ENCODE measurements around the gene EGFL8. TPM values are rescaled to one million over a fixed set of nuclear protein-coding genes. Genes with fewer than 3 reads are reported as not detected.
A peak's percentile ranks its signal among the peaks of the same experiment; 100 is the strongest.
"Not testable (repeated sequence)": the region's sequence is repeated elsewhere in the genome, so short reads cannot be mapped to it uniquely, and the experiment has no call there.

EGFL8 gene
- total RNA-seq, 2 experiments from 2014 or later: 6.0 to 8.6 TPM

DNA sequence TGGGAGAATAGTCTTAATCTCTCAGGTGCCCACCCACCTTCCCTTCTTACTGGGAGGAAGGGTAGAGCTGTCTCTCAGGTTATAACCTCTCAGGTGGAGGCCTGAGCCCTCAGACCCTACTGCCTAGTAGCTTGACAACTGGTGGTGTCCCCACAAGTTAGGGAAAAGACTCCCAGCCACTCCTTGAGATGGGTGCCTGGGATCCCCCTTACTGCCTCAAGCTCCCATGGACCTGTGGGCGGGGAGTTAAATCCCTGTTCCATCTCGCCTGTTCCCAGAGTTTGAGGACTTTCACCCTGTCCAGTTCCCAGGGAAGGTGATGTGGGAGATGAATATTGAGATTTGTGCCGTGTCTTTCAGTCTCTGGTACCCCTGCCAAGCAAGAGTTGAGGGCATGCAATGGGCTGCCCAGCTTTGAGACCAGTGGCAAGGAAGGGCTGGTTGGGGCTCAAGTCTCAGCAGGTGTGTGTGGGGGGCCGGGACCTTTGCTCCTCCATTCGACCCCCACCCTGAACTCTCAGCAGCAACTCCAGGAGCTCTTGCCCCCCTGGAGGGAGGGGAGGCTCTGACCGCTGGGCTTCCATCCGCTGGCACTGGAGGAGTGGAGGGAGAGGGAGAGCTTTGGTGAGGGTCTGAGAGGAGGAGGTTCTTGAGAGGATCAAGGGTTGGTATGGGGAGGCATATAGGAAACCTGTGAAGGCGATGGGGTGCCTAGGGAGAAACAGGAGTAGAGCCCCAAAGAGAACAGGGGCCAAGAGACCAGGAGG, 26.7 kb downstream of the EGFL8 start:
- H3K27me3 Mint-ChIP-seq: no peaks in the 10 kb centered on the region
- peaks cover 53% of the 10 kb centered on the region for H3K36me3 Mint-ChIP-seq (ENCODE audit: low read depth)
- H3K27ac Mint-ChIP-seq: peak overlapping the region; percentile 97

DNA sequence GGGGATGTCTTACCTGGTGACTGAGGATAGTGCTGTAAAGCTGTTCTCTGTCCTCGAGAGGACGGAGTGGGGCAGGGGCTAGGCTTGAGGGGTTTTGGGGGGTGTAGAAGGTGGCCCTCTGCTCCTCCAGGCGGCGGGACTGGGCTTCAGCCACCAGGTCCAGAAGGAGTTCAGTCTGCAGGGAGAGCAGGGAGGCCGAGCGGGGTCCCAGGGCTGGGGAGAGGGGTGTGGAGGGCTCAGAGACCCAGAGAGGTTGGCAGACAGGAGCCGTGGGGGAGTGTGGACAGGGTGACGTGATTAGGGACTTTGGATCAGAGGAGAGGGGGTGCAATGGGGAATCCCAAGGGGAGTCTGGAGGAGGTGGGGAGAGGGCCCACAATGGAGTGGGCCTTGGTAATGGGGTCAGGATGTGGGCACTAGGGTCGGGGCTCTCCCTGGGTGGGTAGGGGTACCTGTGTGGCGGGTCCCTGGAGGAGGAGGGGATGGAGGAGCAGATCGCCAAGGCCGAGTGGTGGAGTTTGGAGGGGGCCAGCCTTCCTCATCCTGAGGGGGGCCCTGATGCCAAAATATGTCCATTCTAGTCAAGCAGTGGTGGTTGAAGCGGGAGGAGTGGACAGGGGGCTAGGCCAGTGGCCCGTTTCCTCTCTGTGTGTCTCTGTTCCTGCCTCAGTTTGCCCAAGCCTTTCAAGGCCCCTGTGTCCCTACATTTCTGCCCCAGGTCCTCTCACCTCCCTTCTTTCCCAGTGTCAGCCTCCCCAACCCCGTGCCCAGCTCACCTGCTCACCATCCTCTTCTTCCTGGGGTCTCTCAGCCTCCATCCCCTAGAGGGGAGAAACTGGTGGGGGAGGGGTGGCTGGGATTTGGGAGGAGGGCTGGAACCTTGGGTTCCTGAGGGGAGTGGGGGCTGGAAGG, 27.6 kb downstream of the EGFL8 start:
- no peaks in the 10 kb centered on the region for H3K9me3 Mint-ChIP-seq
- CTCF ChIA-PET: interaction anchor here (1.2 kb wide), 1 partner anchor 13 kb away, joined by 6 read pairs; no protein-coding TSS in a partner anchor
- H3K36me3 Mint-ChIP-seq (ENCODE audit: low read depth): peaks cover 45% of the 10 kb centered on the region
- no peak for DNase-seq
- H3K27ac Mint-ChIP-seq: peak overlapping the region; percentile 97
- peaks cover 53% of the 10 kb centered on the region for H3K4me1 Mint-ChIP-seq
- no peaks in the 10 kb centered on the region for H3K27me3 Mint-ChIP-seq
- H3K4me3 Mint-ChIP-seq: peak overlapping the region; percentile 100
- POLR2A ChIA-PET: no interaction called here

More for the DNA sequence above, 26.7 kb downstream of the EGFL8 start:
- POLR2A ChIA-PET: interaction anchor here (1.0 kb wide), 1 partner anchor 654 kb away, joined by 3 read pairs; no protein-coding TSS in a partner anchor
- H3K9me3 Mint-ChIP-seq: no peaks in the 10 kb centered on the region
- no peak for DNase-seq
- H3K4me3 Mint-ChIP-seq: peak overlapping the region; percentile 100
- H3K4me1 Mint-ChIP-seq: peaks cover 58% of the 10 kb centered on the region
- CTCF ChIA-PET: interaction anchor here (0.9 to 1.4 kb wide), 5 partner anchors 9 to 61 kb away, joined by 3 to 6 read pairs (median 3); partner anchors contain the start of gene FKBPL

GRCh38 chr6:32192608-32193039, 28.2 kb downstream of the EGFL8 start, which contains the start of gene GPSM3:
Gene GPSM3 (minus strand): TSS chr6:32192643. CDS start chr6:32192513, 130 bp downstream.
- Mint-ChIP-seq H3K36me3 (ENCODE audit: low read depth) (peaks cover 38% of the 10 kb centered on the region), H3K27me3 (no peaks in the 10 kb centered on the region), H3K27ac (peak within 1 kb of the TSS; percentile 97), H3K4me1 (peaks cover 48% of the 10 kb centered on the region), H3K9me3 (no peaks in the 10 kb centered on the region), H3K4me3 (peak within 1 kb of the TSS; percentile 100)
- DNase-seq: peak; percentile 73
- POLR2A ChIA-PET: interaction anchor here (1.0 kb wide), 1 partner anchor 64 kb away, joined by 3 read pairs; no protein-coding TSS in a partner anchor
- CTCF ChIA-PET: interaction anchor here (0.6 to 1.2 kb wide), 2 partner anchors 13 to 49 kb away, joined by 5 to 6 read pairs; no protein-coding TSS in a partner anchor

DNA sequence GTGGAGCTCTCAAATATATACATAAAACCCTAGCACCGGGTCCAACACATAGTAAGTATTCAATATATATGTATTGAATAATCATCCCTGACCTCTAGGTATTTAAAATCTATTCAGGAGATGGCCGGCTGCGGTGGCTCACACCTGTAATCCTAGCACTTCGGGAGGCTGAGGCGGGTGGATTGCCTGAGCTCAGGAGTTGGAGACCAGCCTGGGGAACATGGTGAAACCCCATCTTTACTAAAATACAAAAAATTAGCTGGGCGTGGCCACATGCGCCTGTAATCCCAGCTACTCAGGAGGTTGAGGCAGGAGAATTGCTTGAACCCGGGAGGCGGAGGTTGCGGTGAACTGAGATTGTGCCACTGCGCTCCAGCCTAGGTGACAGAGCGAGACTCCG, 28.7 kb downstream of the EGFL8 start:
- peak overlapping the region; percentile 97 for H3K27ac Mint-ChIP-seq
- peaks cover 43% of the 10 kb centered on the region for H3K4me1 Mint-ChIP-seq
- H3K36me3 Mint-ChIP-seq (ENCODE audit: low read depth): peaks cover 33% of the 10 kb centered on the region
- H3K27me3 Mint-ChIP-seq, DNase-seq, H3K9me3 Mint-ChIP-seq: not testable (repeated sequence)
- H3K4me3 Mint-ChIP-seq: peak overlapping the region; percentile 100
- ChIA-PET POLR2A (interaction anchor here (1.0 kb wide), 1 partner anchor 64 kb away, joined by 3 read pairs; no protein-coding TSS in a partner anchor), CTCF (interaction anchor here (0.6 to 1.2 kb wide), 3 partner anchors 14 to 1543 kb away, joined by 4 to 6 read pairs (median 5); no protein-coding TSS in a partner anchor)

DNA sequence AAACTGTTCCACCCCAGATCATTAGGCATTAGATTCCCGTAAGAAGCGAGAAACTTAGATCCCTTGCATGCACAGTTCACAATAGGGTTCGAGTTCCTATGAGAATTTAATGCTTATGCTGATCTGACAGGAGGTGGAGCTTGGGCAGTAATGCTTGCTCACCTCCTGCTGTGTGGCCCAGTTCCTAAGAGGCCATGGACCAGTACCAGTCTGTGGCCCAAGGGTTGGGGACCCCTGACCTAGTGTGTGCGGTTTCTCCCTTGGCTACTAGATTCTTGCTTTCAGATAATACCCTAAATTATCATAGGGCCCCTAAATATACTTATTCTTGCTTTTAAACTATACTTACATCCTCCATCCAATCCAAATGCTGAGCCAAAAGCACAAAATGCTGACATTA, 30.0 kb downstream of the EGFL8 start:
- no peaks in the 10 kb centered on the region for H3K27me3 Mint-ChIP-seq
- H3K9me3 Mint-ChIP-seq: no peaks in the 10 kb centered on the region
- peaks cover 22% of the 10 kb centered on the region for H3K36me3 Mint-ChIP-seq (ENCODE audit: low read depth)
- ChIA-PET CTCF (no interaction called here), POLR2A (no interaction called here)
- H3K27ac Mint-ChIP-seq: peak overlapping the region; percentile 99
- H3K4me3 Mint-ChIP-seq: peak overlapping the region; percentile 91
- H3K4me1 Mint-ChIP-seq: peaks cover 31% of the 10 kb centered on the region
- DNase-seq: no peak

GRCh38 chr6:32194825-32195651, 30.6 kb downstream of the EGFL8 start:
- H3K27me3 Mint-ChIP-seq: no peaks in the 10 kb centered on the region
- POLR2A ChIA-PET: interaction anchor here (0.8 kb wide), 1 partner anchor 649 kb away, joined by 3 read pairs; the partner anchor contains the start of gene PSMB8
- DNase-seq: peak; percentile 53
- peaks cover 31% of the 10 kb centered on the region for H3K4me1 Mint-ChIP-seq
- CTCF ChIA-PET: interaction anchor here (0.7 to 1.5 kb wide), 11 partner anchors 8 to 92 kb away, joined by 3 to 10 read pairs (median 4); partner anchors contain the start of genes ATF6B and FKBPL
- H3K4me3 Mint-ChIP-seq: peak overlapping the region; percentile 91
- H3K9me3 Mint-ChIP-seq: no peaks in the 10 kb centered on the region
- peaks cover 21% of the 10 kb centered on the region for H3K36me3 Mint-ChIP-seq (ENCODE audit: low read depth)
- peak overlapping the region; percentile 99 for H3K27ac Mint-ChIP-seq

DNA sequence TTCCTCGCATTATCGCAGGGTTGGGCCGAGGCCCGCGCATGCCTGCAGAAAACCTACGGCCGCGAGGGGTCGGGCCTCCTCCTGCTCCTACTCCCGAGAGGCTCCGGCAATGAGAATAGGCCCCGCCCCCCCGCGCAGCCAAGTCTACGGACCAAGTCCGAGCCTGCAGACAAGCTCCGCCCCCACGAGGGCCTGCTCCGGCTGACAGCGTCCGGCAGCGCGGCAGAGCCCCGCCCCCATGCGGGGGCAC, 31.2 kb downstream of the EGFL8 start:
- peak overlapping the region; percentile 91 for H3K4me3 Mint-ChIP-seq
- DNase-seq: peak; percentile 100
- H3K4me1 Mint-ChIP-seq: peaks cover 31% of the 10 kb centered on the region
- peak overlapping the region; percentile 99 for H3K27ac Mint-ChIP-seq
- H3K27me3 Mint-ChIP-seq: no peaks in the 10 kb centered on the region
- H3K9me3 Mint-ChIP-seq: no peaks in the 10 kb centered on the region
- POLR2A ChIA-PET: interaction anchor here (0.8 kb wide), 2 partner anchors 68 to 649 kb away, joined by 3 to 4 read pairs; partner anchors contain the start of genes ATF6B and PSMB8
- peaks cover 15% of the 10 kb centered on the region for H3K36me3 Mint-ChIP-seq (ENCODE audit: low read depth)
- CTCF ChIA-PET: interaction anchor here (0.7 to 1.5 kb wide), 11 partner anchors 9 to 92 kb away, joined by 3 to 10 read pairs (median 4); partner anchors contain the start of genes ATF6B and FKBPL

DNA sequence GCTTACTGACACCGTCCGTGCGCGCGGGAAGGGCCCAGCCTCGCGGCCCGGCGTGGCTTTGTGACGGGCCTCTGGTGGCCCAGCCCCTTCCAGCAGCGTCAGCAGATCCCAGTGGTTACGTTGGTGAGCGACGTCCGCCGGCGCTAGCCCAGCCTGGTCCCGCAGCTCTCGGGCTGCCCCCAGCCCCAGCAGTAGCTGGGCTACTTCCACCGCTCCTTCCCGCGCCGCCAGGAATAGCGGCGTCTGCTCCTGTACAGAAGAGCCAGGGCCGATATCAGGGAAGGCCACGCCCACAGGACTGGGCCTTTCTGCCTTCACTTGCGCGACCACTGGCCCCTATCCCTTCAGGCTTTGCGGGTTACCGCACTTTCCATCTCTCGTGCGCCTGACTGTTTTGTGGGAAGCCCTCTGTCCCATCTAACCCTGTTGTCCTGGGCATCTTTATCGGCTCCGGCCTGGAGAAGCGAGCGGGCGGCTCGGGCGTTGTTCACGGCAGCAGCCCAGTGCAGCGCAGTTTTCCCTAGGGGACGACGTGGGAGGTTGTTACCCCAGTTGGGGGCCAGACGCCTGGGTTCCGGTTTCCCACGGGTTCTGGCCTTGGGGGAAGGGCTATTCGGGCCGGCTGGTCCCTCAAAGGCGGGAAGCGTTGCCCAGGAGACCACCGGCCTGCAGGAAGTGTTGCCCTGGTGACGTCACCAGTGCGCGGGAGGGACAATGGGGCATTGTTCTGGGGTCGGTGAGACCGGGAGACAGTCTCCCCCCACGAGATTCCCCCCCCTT, 31.7 kb downstream of the EGFL8 start:
- no peaks in the 10 kb centered on the region for H3K9me3 Mint-ChIP-seq
- peaks cover 12% of the 10 kb centered on the region for H3K36me3 Mint-ChIP-seq (ENCODE audit: low read depth)
- POLR2A ChIA-PET: interaction anchor here (0.8 kb wide), 2 partner anchors 68 to 648 kb away, joined by 3 to 4 read pairs; partner anchors contain the start of genes ATF6B and PSMB8
- CTCF ChIA-PET: interaction anchor here (0.7 to 1.5 kb wide), 11 partner anchors 9 to 93 kb away, joined by 3 to 10 read pairs (median 4); partner anchors contain the start of genes ATF6B and FKBPL
- no peaks in the 10 kb centered on the region for H3K27me3 Mint-ChIP-seq
- peak overlapping the region; percentile 99 for H3K27ac Mint-ChIP-seq
- peak overlapping the region; percentile 91 for H3K4me3 Mint-ChIP-seq
- DNase-seq: peak; percentile 64
- peaks cover 31% of the 10 kb centered on the region for H3K4me1 Mint-ChIP-seq

DNA sequence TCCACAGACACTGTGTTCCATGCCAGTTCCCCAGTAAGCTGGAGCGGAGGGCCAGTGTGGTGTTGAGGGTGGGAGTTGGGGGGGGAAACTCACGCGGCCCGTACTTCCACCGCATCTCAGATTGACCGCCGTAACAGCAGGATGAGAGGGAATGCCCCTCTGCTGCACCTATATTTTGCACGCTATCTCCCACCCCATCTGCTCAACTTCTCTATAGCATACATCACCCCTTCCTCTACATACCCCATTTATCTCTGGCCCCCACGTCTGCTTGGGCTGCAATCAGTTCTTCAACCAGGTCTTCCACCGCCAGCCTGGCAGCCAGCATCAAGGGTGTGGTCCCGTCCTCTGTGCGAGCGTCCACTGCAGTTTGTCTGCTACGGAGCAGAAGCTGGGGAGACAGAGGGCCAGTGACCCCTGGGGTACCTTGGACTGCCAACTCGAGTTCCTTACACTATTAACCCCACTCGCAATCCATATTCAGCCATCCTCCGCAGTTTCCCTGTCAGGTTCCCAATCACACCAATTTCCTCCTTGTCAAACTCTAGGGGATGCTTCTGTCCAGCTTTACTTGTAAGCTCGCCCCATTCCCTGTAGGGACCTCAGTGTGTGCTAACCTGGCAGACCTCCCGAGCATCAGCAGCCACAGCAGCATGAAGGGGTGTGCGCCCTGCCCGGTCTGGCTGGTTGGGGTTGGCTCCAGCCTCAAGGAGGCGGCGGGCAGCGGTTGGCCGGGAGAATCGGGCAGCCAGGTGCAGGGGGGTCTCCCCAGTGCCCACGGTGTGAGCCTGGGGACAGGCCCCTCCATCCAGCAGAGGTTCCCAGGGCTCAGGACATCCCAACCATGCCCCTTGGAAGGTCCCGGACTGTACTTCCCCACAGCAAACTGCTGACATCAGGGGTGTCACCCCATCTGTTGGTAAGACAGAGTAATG, 32.6 kb downstream of the EGFL8 start:
- CTCF ChIA-PET: interaction anchor here (1.0 to 1.2 kb wide), 2 partner anchors 9 to 67 kb away, joined by 4 to 5 read pairs; partner anchors contain the start of gene FKBPL
- DNase-seq: no peak
- Mint-ChIP-seq H3K4me3 (peak overlapping the region; percentile 91), H3K27me3 (no peaks in the 10 kb centered on the region), H3K27ac (peak overlapping the region; percentile 99), H3K9me3 (no peaks in the 10 kb centered on the region), H3K4me1 (peaks cover 31% of the 10 kb centered on the region), H3K36me3 (ENCODE audit: low read depth) (peaks cover 4% of the 10 kb centered on the region)
- POLR2A ChIA-PET: no interaction called here

DNA sequence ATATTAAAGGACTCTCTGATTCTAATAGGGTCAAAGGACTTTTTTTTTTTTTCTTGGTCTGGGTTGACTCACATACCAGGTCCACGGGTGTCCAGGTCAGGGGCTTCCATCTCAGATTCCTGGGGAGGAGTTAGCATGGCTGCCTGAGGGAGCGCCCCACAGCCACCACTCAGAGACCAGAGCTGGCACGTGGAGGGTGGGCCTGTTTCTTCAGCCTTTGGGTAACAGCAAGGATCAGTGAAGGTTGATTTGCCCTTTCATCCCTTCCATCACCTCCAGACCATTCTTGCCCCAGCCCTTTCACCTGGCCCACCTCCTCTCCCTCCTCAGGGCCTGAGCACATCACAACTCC, 33.9 kb downstream of the EGFL8 start:
- ChIA-PET CTCF (interaction anchor here (0.6 to 1.2 kb wide), 2 partner anchors 18 to 69 kb away, joined by 3 to 4 read pairs; partner anchors contain the start of gene FKBPL), POLR2A (no interaction called here)
- Mint-ChIP-seq H3K4me3 (no peak overlapping the region), H3K9me3 (no peaks in the 10 kb centered on the region), H3K36me3 (ENCODE audit: low read depth) (no peaks in the 10 kb centered on the region), H3K27me3 (no peaks in the 10 kb centered on the region), H3K4me1 (peaks cover 27% of the 10 kb centered on the region), H3K27ac (peak overlapping the region; percentile 57)
- no peak for DNase-seq
